Measurements from ENCODE around the gene UBA5.
A peak's percentile ranks its signal among the peaks of the same experiment; 100 is the strongest.
"Not testable (repeated sequence)": the region's sequence is repeated elsewhere in the genome, so short reads cannot be mapped to it uniquely, and the experiment has no call there.

Gene UBA5

DNA sequence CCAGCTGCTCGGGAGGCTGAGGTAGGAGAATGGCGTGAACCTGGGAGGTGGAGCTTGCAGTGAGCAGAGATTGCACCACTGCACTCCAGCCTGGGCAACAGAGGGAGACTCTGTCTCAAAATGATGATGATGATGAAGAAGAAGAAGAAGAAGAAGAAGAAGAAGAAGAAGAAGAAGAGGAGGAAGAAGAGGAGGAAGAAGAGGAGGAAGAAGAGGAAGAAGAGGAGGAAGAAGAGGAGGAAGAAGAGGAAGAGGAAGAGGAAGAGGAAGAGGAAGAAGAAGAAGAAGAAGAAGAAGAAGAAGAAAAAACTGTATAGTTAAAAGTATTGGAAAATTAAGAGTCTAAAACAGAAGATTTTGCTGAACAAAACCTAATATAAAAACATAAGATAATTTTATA lies 18.7 kb upstream of the UBA5 start:
- not testable (repeated sequence) for H3K4me1 Mint-ChIP-seq (ENCODE audit: low read depth); H3K4me3 Mint-ChIP-seq; H3K9me3 Mint-ChIP-seq; H3K27me3 Mint-ChIP-seq
- Mint-ChIP-seq H3K27ac (peak overlapping the region; percentile 61), H3K36me3 (ENCODE audit: low read depth) (peaks cover 42% of the 10 kb centered on the region)

DNA sequence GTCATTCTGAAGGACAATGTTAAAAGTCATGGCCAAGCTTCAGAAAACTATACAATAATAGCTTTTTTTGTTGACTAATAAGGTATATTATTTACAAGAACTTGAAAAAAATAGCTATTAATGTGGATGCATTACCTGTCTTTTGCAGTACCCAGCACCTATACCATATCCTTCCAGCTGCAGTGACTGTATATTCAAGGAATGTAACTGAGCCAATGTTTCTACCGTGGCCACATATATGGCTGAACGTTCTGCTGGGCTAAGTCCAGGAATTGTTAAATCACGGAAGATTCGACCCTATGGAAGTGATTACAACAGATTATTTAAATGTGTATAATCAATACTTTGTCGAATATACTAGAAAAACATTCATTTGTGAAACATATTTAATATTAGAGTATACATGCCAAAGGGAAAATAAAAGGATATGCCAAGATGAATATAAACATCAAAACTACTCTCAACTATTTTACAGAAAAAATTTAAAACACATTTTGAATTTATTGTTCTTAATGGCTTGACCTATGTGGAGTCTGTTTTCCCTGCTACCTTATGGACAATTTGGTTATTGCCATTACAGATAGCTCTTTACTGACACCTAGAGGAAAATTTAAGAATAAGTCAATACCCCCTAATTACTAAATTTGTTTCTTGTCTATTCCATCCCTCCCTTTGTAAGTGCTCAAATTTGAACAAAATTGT lies 18.1 kb upstream of the UBA5 start:
- no peaks in the 10 kb centered on the region for H3K27me3 Mint-ChIP-seq
- peaks cover 37% of the 10 kb centered on the region for H3K36me3 Mint-ChIP-seq (ENCODE audit: low read depth)
- no peaks in the 10 kb centered on the region for H3K9me3 Mint-ChIP-seq
- no peak overlapping the region for H3K27ac Mint-ChIP-seq
- H3K4me3 Mint-ChIP-seq = no peak overlapping the region
- peaks cover 4% of the 10 kb centered on the region for H3K4me1 Mint-ChIP-seq (ENCODE audit: low read depth)

DNA sequence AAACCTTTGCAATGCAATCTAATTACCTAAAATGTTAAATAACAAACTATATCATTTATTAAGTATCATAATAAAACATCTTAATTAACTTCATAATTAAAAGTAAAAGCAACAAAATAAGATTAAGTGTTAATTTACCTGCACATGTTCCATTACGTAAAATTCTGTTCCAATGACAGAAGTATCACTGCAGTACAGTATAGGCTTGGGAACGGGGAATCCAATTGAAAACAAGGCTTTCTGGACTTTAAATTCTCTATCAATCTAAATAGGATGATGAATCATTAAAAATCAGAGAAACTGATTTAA lies 17.6 kb upstream of the UBA5 start:
- H3K27me3 Mint-ChIP-seq = no peaks in the 10 kb centered on the region
- no peak overlapping the region for H3K4me3 Mint-ChIP-seq
- peaks cover 32% of the 10 kb centered on the region for H3K36me3 Mint-ChIP-seq (ENCODE audit: low read depth)
- H3K9me3 Mint-ChIP-seq = no peaks in the 10 kb centered on the region
- no peak overlapping the region for H3K27ac Mint-ChIP-seq
- peaks cover 4% of the 10 kb centered on the region for H3K4me1 Mint-ChIP-seq (ENCODE audit: low read depth)

GRCh38 chr3:132643366-132643765 lies 16.8 kb upstream of the UBA5 start:
- Mint-ChIP-seq H3K4me1 (ENCODE audit: low read depth) (peaks cover 4% of the 10 kb centered on the region), H3K27me3 (no peaks in the 10 kb centered on the region), H3K9me3 (no peaks in the 10 kb centered on the region), H3K4me3 (no peak overlapping the region), H3K36me3 (ENCODE audit: low read depth) (peaks cover 24% of the 10 kb centered on the region), H3K27ac (no peak overlapping the region)

DNA sequence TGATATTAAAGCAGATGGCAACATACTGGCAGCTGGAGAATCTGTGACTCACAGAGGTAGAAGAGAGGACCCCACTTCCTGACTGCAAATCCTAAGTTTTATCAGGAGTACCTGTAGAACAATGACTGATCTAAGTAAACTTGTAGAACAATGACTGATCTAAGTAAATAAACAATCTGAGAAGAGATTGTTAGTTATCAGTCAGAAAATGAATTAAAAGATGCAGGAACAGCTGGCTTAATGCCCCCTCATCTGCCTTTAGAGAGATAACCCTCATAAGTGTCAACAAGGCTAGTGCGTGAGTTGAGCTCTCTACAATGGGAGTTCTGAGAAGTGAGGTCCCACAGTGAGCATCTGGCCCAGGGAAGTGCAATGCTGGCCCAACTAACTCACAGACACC lies 15.1 kb upstream of the UBA5 start:
- H3K27me3 Mint-ChIP-seq = no peaks in the 10 kb centered on the region
- peaks cover 9% of the 10 kb centered on the region for H3K36me3 Mint-ChIP-seq (ENCODE audit: low read depth)
- H3K4me1 Mint-ChIP-seq (ENCODE audit: low read depth) = peaks cover 4% of the 10 kb centered on the region
- no peak overlapping the region for H3K27ac Mint-ChIP-seq
- H3K9me3 Mint-ChIP-seq = no peaks in the 10 kb centered on the region
- H3K4me3 Mint-ChIP-seq = no peak overlapping the region

DNA sequence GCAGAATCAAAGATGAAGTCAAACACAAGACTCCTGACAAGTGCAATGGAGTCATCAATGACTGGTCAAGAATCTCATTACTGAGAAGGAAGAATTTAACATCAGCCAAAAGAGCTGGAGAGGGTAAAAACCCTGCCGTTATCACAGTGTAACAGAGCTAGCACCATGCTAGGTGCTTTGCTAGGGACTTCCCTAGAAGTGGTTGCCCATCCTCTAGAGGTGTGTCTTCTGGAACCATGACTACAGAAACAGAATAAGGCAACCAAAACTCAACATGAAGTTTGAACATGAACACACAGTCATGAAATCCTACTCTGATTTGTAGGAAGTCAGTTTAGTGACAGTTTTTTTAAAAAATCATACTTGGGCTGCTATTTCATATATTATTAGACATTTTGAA lies 10.0 kb upstream of the UBA5 start:
- no peaks in the 10 kb centered on the region for H3K36me3 Mint-ChIP-seq (ENCODE audit: low read depth)

GRCh38 chr3:132652640-132653270 lies 7.4 kb upstream of the UBA5 start:
- H3K27me3 Mint-ChIP-seq = no peaks in the 10 kb centered on the region
- no peak overlapping the region for H3K27ac Mint-ChIP-seq
- H3K4me1 Mint-ChIP-seq (ENCODE audit: low read depth) = peaks cover 11% of the 10 kb centered on the region
- no peak overlapping the region for H3K4me3 Mint-ChIP-seq
- no peaks in the 10 kb centered on the region for H3K9me3 Mint-ChIP-seq
- no peaks in the 10 kb centered on the region for H3K36me3 Mint-ChIP-seq (ENCODE audit: low read depth)

More for the DNA sequence above, 10.0 kb upstream of the UBA5 start:
- no peaks in the 10 kb centered on the region for H3K9me3 Mint-ChIP-seq
- H3K4me1 Mint-ChIP-seq (ENCODE audit: low read depth) = no peaks in the 10 kb centered on the region
- no peak overlapping the region for H3K4me3 Mint-ChIP-seq
- H3K27me3 Mint-ChIP-seq = no peaks in the 10 kb centered on the region
- H3K27ac Mint-ChIP-seq = no peak overlapping the region

DNA sequence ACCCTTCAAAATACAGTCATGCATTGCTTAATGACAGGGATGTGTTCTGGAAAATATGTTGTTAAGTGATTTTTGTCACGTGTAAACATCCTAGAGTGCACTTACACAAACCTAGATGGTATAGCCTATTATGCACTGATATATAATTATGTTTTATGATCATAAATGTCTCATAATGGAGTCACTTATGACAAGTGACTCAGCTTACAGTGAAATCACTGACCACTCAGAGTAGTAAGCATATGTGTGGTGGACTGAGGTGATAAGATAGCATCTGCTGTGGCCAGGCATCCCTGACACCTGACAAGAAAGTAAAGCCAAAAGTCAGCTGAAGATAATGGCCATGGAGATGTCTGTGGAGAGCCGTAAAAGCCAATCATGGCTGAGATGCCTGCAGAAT lies 5.9 kb upstream of the UBA5 start:
- no peaks in the 10 kb centered on the region for H3K27me3 Mint-ChIP-seq
- no peak overlapping the region for H3K27ac Mint-ChIP-seq
- no peak overlapping the region for H3K4me3 Mint-ChIP-seq
- H3K4me1 Mint-ChIP-seq (ENCODE audit: low read depth) = peaks cover 21% of the 10 kb centered on the region
- no peaks in the 10 kb centered on the region for H3K9me3 Mint-ChIP-seq
- H3K36me3 Mint-ChIP-seq (ENCODE audit: low read depth) = no peaks in the 10 kb centered on the region

DNA sequence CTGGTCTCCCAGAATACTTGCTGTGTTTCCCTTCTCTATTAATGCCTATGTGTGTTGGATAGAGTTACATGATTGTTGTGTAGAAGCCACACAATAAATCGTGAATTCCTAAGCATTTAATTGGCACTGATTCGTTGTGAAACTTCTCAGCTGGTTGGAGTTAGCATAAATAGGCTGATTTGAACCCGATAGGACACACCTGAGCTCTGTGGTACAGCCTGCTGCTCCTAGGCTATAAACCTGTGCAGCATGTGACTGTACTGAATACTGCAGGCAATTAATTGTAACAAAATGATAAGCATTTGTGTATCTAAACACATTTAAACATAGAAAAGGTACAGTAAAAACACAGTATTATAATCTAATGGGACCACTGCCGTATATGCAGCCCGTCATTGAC lies 5.4 kb upstream of the UBA5 start:
- H3K9me3 Mint-ChIP-seq = no peaks in the 10 kb centered on the region

GRCh38 chr3:132655471-132655870 lies 4.7 kb upstream of the UBA5 start:
- H3K9me3 Mint-ChIP-seq = no peaks in the 10 kb centered on the region
- H3K27me3 Mint-ChIP-seq = no peaks in the 10 kb centered on the region
- H3K36me3 Mint-ChIP-seq (ENCODE audit: low read depth) = peaks cover under 1% of the 10 kb centered on the region
- no peak overlapping the region for H3K4me3 Mint-ChIP-seq
- H3K27ac Mint-ChIP-seq = no peak overlapping the region
- peaks cover 21% of the 10 kb centered on the region for H3K4me1 Mint-ChIP-seq (ENCODE audit: low read depth)

More for the DNA sequence above, 5.4 kb upstream of the UBA5 start:
- no peaks in the 10 kb centered on the region for H3K27me3 Mint-ChIP-seq
- peaks cover 21% of the 10 kb centered on the region for H3K4me1 Mint-ChIP-seq (ENCODE audit: low read depth)
- no peak overlapping the region for H3K4me3 Mint-ChIP-seq
- H3K27ac Mint-ChIP-seq = no peak overlapping the region
- no peaks in the 10 kb centered on the region for H3K36me3 Mint-ChIP-seq (ENCODE audit: low read depth)

DNA sequence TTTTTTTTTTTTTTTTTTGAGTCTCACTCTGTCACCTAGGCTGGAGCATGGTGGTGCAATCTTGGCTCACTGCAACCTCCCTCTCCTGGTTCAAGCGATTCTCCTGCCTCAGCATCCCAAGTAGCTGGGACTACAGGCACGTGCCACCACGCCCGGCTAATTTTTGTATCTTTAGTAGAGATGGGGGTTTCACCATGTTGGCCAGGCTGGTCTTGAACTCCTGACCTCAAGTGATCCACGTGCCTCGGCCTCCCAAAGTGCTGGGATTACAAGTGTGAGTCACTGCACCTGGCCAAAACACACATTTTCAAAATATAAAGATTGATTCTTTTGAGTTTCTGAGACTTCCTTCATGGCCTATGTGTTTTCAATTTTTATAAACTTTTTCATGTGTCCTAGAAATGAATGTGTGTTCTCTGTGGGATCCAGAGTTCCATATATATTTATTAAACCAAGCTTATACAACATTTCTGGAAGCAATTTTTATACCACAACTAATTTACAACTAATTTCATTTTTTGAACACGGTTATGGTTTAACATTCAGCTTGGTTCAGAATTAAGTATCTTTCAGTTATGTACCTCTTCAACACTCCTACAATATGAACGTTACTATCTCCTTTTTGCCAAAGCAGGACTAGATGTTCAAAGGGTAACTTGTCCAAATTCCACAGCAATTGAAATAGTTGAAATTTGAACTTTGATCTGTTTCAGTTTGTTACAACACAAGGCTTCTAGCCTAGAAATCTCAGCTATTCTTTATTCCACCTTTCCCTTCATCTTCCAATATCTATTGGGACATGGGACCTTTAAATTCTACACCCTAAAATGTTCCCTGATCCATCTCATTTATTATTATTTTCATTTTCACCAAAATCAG lies 2.0 kb upstream of the UBA5 start:
- H3K27ac Mint-ChIP-seq = peak overlapping the region; percentile 3

GRCh38 chr3:132659000-132659364 lies 1.1 kb upstream of the UBA5 start:
- H3K4me1 Mint-ChIP-seq (ENCODE audit: low read depth) = peaks cover 52% of the 10 kb centered on the region
- H3K36me3 Mint-ChIP-seq (ENCODE audit: low read depth) = peaks cover 16% of the 10 kb centered on the region
- peak overlapping the region; percentile 98 for H3K4me3 Mint-ChIP-seq
- H3K9me3 Mint-ChIP-seq = no peaks in the 10 kb centered on the region
- H3K27ac Mint-ChIP-seq = peak overlapping the region; percentile 96
- H3K27me3 Mint-ChIP-seq = no peaks in the 10 kb centered on the region

More for the DNA sequence above, 2.0 kb upstream of the UBA5 start:
- no peaks in the 10 kb centered on the region for H3K27me3 Mint-ChIP-seq
- H3K36me3 Mint-ChIP-seq (ENCODE audit: low read depth) = peaks cover 16% of the 10 kb centered on the region
- peaks cover 44% of the 10 kb centered on the region for H3K4me1 Mint-ChIP-seq (ENCODE audit: low read depth)
- peak overlapping the region; percentile 98 for H3K4me3 Mint-ChIP-seq
- H3K9me3 Mint-ChIP-seq = no peaks in the 10 kb centered on the region

DNA sequence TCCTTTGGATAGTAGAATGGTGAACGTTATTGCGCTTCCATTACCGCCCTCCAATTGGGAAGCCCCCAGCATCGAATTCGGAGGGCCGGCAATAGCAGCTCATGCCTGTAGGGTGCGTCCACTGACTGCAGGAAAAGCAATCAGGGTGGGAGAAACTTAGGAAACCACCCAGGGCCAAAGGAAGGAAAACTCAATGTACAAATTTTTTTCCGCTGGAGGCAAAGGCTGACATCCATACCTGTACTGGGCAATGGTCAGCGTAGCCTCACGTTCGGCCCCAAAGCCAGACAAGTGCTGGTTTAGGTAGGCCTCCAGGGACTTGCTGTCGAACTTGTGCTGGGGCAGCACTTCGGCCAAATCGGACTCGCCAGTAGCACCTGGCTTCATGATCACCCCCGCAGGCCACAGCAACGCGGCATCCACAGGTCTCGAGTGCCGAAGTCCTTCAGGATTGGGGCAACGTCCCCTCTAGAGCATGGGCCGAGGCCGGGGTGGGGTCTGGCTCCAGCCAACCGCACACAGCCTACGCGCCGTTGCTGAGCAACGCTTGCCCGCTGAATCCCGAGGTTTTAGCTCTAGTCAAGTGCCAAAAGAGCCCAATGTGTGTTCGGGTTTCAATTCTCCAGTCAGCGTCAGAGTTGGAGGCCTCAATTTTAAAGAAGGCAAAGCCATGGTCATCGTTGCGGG lies 621 bp upstream of the UBA5 start, which contains the start of gene ACAD11:
TSS of gene ACAD11 (minus strand) at position 445 of the 687 bp plus-strand sequence. CDS start at position 387, 58 bp downstream.
- no peaks in the 10 kb centered on the region for H3K9me3 Mint-ChIP-seq
- peaks cover 57% of the 10 kb centered on the region for H3K4me1 Mint-ChIP-seq (ENCODE audit: low read depth)
- H3K4me3 Mint-ChIP-seq = peak within 1 kb of the TSS; percentile 98
- no peaks in the 10 kb centered on the region for H3K27me3 Mint-ChIP-seq
- H3K36me3 Mint-ChIP-seq (ENCODE audit: low read depth) = peaks cover 19% of the 10 kb centered on the region
- H3K27ac Mint-ChIP-seq = peak within 1 kb of the TSS; percentile 96

GRCh38 chr3:132660811-132661070 lies 612 bp downstream of the UBA5 start:
- H3K9me3 Mint-ChIP-seq = no peaks in the 10 kb centered on the region
- H3K27ac Mint-ChIP-seq = peak overlapping the region; percentile 96
- peak overlapping the region; percentile 98 for H3K4me3 Mint-ChIP-seq
- peaks cover 65% of the 10 kb centered on the region for H3K4me1 Mint-ChIP-seq (ENCODE audit: low read depth)
- no peaks in the 10 kb centered on the region for H3K27me3 Mint-ChIP-seq
- H3K36me3 Mint-ChIP-seq (ENCODE audit: low read depth) = peaks cover 31% of the 10 kb centered on the region

GRCh38 chr3:132661101-132661500 lies 972 bp downstream of the UBA5 start:
- Mint-ChIP-seq H3K27me3 (no peaks in the 10 kb centered on the region), H3K9me3 (no peaks in the 10 kb centered on the region), H3K36me3 (ENCODE audit: low read depth) (peaks cover 34% of the 10 kb centered on the region), H3K27ac (peak overlapping the region; percentile 96), H3K4me3 (peak overlapping the region; percentile 98), H3K4me1 (ENCODE audit: low read depth) (peaks cover 63% of the 10 kb centered on the region)

Data from stimulated activated naive CD8-positive, alpha-beta T cell treated with anti-CD3 and anti-CD28 coated beads, Interleukin-15, Interleukin-2, amounts not matched to agents 100 ng/mL and 50 ng/mL, for 24 hours (primary cell).